Esophagus squamous epithelium (tissue), 4 donors: ENCODE measurements around the gene WDR46.

Experiments used
- CTCF ChIP-seq, 6 experiments: fragments of 450-650 bp in 4 of 6; fragments of 200-600 bp in 2 of 6; sonication (generic) in 2 of 6; IDR thresholded peaks; one replicate each; pipeline ENCODE4 v1.5.1; 2016 to 2019; ENCODE audit warnings: antibody characterized with exemption in 6 of 6, mild to moderate bottlenecking in 4 of 6, moderate library complexity in 4 of 6
- POLR2A ChIP-seq, 4 donors: fragments of 450-650 bp; IDR thresholded peaks; one replicate each; pipeline ENCODE4 v1.6.1; 2017; ENCODE audit warnings: antibody characterized with exemption in 4 of 4, mild to moderate bottlenecking in 4 of 4, moderate library complexity in 3 of 4

GRCh38 chr6:33321227-33321626 is 32.2 kb upstream of the WDR46 start:
- TF ChIP-seq CTCF (IDR thresholded peaks at IDR 0.05): no peak
- TF ChIP-seq POLR2A (IDR thresholded peaks at IDR 0.05): no peak
